HEK293 (cell line): Measurements from ENCODE around the gene TBL1X.

Experiments
- SALL2 ChIP-seq: fragments of 450-650 bp; formaldehyde crosslinking; IDR thresholded peaks from 2 replicates; pipeline ENCODE4 v1.5.0; 2017; ENCODE audit warnings: missing biosample characterization, mild to moderate bottlenecking, missing genetic modification characterization, borderline replicate concordance
- YY1 ChIP-seq: fragments of 450-650 bp; formaldehyde crosslinking; IDR thresholded peaks from 2 replicates; pipeline ENCODE4 v1.5.1; 2018; ENCODE audit warnings: missing biosample characterization, missing genetic modification characterization
- YY2 ChIP-seq: fragments of 450-650 bp; formaldehyde crosslinking; IDR thresholded peaks from 2 replicates; pipeline ENCODE4 v1.5.1; 2016; ENCODE audit warnings: missing biosample characterization, missing genetic modification characterization
- ZNF175 ChIP-seq: fragments of 450-650 bp; formaldehyde crosslinking; IDR thresholded peaks from 2 replicates; pipeline ENCODE4 v1.5.1; 2016; ENCODE audit warnings: missing biosample characterization, missing genetic modification characterization
- TF ChIP-seq, protein P1 (sequence below): fragments of 450-650 bp; formaldehyde crosslinking; IDR thresholded peaks from 2 replicates; pipeline ENCODE4 v1.5.1; 2016; ENCODE audit warnings: missing biosample characterization, missing genetic modification characterization
- TF ChIP-seq, protein P2 (sequence below): fragments of 450-650 bp; formaldehyde crosslinking; IDR thresholded peaks from 2 replicates; pipeline ENCODE4 v1.5.1; 2016; ENCODE audit warnings: missing biosample characterization, missing genetic modification characterization
- TF ChIP-seq, protein P3 (sequence below): fragments of 450-650 bp; IDR thresholded peaks from 2 replicates; pipeline ENCODE4 v1.5.1; 2018; ENCODE audit warnings: missing biosample characterization, mild to moderate bottlenecking, missing genetic modification characterization
- TF ChIP-seq, protein P4 (sequence below): fragments of 450-650 bp; formaldehyde crosslinking; IDR thresholded peaks from 2 replicates; pipeline ENCODE4 v1.5.1; 2017; ENCODE audit warnings: missing biosample characterization, missing genetic modification characterization
- TF ChIP-seq, protein P5 (sequence below): fragments of 450-650 bp; formaldehyde crosslinking; IDR thresholded peaks from 2 replicates; pipeline ENCODE4 v1.5.0; 2017; ENCODE audit warnings: missing biosample characterization, missing genetic modification characterization, borderline replicate concordance
- TF ChIP-seq, protein P6 (sequence below): fragments of 450-650 bp; formaldehyde crosslinking; IDR thresholded peaks from 2 replicates; pipeline ENCODE4 v1.5.1; 2017; ENCODE audit warnings: missing biosample characterization, mild to moderate bottlenecking, missing genetic modification characterization, moderate library complexity
- TF ChIP-seq, protein P7 (sequence below): fragments of 450-650 bp; formaldehyde crosslinking; IDR thresholded peaks from 2 replicates; pipeline ENCODE4 v1.5.1; 2017; ENCODE audit warnings: missing biosample characterization, missing genetic modification characterization

DNA sequence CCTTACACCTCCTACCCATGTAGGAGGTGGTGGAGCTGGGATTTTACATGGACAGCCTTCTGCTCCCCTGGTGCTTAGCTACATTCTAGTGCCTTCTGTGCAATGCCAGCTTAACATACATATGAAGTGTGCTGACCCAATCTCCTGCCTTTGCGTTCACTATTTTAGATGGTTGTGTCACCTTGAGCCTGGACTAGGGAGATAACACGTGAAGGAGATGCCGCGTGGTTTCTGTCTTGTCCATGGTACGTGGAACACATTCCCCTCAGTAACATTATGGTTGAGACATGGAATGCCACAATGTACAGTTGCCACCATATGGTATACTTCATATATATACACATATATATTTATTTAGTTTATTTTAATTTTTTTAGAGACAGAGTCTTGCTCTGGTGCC lies 54.0 kb downstream of the TBL1X start:
- TF ChIP-seq, protein P1, sequence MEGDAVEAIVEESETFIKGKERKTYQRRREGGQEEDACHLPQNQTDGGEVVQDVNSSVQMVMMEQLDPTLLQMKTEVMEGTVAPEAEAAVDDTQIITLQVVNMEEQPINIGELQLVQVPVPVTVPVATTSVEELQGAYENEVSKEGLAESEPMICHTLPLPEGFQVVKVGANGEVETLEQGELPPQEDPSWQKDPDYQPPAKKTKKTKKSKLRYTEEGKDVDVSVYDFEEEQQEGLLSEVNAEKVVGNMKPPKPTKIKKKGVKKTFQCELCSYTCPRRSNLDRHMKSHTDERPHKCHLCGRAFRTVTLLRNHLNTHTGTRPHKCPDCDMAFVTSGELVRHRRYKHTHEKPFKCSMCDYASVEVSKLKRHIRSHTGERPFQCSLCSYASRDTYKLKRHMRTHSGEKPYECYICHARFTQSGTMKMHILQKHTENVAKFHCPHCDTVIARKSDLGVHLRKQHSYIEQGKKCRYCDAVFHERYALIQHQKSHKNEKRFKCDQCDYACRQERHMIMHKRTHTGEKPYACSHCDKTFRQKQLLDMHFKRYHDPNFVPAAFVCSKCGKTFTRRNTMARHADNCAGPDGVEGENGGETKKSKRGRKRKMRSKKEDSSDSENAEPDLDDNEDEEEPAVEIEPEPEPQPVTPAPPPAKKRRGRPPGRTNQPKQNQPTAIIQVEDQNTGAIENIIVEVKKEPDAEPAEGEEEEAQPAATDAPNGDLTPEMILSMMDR (tag by site-specific recombination) = no peak
- no peak for TF ChIP-seq YY1 (tag by site-specific recombination)
- TF ChIP-seq, protein P2, sequence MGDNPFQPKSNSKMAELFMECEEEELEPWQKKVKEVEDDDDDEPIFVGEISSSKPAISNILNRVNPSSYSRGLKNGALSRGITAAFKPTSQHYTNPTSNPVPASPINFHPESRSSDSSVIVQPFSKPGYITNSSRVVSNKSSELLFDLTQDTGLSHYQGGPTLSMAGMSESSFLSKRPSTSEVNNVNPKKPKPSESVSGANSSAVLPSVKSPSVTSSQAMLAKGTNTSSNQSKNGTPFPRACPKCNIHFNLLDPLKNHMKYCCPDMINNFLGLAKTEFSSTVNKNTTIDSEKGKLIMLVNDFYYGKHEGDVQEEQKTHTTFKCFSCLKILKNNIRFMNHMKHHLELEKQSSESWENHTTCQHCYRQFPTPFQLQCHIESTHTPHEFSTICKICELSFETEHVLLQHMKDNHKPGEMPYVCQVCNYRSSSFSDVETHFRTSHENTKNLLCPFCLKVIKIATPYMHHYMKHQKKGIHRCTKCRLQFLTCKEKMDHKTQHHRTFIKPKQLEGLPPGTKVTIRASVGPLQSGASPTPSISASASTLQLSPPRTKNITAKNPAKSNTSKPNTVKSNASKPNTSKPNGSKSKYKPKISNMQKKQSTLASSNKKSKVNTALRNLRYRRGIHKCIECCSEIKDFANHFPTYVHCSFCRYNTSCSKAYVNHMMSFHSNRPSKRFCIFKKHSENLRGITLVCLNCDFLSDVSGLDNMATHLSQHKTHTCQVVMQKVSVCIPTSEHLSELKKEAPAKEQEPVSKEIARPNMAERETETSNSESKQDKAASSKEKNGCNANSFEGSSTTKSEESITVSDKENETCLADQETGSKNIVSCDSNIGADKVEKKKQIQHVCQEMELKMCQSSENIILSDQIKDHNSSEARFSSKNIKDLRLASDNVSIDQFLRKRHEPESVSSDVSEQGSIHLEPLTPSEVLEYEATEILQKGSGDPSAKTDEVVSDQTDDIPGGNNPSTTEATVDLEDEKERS = no peak
- TF ChIP-seq, protein P3, sequence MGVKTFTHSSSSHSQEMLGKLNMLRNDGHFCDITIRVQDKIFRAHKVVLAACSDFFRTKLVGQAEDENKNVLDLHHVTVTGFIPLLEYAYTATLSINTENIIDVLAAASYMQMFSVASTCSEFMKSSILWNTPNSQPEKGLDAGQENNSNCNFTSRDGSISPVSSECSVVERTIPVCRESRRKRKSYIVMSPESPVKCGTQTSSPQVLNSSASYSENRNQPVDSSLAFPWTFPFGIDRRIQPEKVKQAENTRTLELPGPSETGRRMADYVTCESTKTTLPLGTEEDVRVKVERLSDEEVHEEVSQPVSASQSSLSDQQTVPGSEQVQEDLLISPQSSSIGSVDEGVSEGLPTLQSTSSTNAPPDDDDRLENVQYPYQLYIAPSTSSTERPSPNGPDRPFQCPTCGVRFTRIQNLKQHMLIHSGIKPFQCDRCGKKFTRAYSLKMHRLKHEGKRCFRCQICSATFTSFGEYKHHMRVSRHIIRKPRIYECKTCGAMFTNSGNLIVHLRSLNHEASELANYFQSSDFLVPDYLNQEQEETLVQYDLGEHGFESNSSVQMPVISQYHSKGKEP (tag by site-specific recombination) = no peak
- TF ChIP-seq, protein P4, sequence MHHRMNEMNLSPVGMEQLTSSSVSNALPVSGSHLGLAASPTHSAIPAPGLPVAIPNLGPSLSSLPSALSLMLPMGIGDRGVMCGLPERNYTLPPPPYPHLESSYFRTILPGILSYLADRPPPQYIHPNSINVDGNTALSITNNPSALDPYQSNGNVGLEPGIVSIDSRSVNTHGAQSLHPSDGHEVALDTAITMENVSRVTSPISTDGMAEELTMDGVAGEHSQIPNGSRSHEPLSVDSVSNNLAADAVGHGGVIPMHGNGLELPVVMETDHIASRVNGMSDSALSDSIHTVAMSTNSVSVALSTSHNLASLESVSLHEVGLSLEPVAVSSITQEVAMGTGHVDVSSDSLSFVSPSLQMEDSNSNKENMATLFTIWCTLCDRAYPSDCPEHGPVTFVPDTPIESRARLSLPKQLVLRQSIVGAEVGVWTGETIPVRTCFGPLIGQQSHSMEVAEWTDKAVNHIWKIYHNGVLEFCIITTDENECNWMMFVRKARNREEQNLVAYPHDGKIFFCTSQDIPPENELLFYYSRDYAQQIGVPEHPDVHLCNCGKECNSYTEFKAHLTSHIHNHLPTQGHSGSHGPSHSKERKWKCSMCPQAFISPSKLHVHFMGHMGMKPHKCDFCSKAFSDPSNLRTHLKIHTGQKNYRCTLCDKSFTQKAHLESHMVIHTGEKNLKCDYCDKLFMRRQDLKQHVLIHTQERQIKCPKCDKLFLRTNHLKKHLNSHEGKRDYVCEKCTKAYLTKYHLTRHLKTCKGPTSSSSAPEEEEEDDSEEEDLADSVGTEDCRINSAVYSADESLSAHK (tag by site-specific recombination) = no peak
- TF ChIP-seq, protein P5, sequence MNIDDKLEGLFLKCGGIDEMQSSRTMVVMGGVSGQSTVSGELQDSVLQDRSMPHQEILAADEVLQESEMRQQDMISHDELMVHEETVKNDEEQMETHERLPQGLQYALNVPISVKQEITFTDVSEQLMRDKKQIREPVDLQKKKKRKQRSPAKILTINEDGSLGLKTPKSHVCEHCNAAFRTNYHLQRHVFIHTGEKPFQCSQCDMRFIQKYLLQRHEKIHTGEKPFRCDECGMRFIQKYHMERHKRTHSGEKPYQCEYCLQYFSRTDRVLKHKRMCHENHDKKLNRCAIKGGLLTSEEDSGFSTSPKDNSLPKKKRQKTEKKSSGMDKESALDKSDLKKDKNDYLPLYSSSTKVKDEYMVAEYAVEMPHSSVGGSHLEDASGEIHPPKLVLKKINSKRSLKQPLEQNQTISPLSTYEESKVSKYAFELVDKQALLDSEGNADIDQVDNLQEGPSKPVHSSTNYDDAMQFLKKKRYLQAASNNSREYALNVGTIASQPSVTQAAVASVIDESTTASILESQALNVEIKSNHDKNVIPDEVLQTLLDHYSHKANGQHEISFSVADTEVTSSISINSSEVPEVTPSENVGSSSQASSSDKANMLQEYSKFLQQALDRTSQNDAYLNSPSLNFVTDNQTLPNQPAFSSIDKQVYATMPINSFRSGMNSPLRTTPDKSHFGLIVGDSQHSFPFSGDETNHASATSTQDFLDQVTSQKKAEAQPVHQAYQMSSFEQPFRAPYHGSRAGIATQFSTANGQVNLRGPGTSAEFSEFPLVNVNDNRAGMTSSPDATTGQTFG = no peak
- TF ChIP-seq, protein P6, sequence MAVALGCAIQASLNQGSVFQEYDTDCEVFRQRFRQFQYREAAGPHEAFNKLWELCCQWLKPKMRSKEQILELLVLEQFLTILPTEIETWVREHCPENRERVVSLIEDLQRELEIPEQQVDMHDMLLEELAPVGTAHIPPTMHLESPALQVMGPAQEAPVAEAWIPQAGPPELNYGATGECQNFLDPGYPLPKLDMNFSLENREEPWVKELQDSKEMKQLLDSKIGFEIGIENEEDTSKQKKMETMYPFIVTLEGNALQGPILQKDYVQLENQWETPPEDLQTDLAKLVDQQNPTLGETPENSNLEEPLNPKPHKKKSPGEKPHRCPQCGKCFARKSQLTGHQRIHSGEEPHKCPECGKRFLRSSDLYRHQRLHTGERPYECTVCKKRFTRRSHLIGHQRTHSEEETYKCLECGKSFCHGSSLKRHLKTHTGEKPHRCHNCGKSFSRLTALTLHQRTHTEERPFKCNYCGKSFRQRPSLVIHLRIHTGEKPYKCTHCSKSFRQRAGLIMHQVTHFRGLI (tag by site-specific recombination) = no peak
- no peak for TF ChIP-seq SALL2 (tag by site-specific recombination)
- TF ChIP-seq YY2 (tag by site-specific recombination) = no peak
- TF ChIP-seq, protein P7, sequence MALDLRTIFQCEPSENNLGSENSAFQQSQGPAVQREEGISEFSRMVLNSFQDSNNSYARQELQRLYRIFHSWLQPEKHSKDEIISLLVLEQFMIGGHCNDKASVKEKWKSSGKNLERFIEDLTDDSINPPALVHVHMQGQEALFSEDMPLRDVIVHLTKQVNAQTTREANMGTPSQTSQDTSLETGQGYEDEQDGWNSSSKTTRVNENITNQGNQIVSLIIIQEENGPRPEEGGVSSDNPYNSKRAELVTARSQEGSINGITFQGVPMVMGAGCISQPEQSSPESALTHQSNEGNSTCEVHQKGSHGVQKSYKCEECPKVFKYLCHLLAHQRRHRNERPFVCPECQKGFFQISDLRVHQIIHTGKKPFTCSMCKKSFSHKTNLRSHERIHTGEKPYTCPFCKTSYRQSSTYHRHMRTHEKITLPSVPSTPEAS (tag by site-specific recombination) = no peak
- no peak for TF ChIP-seq ZNF175 (tag by site-specific recombination)
